Central memory CD8-positive, alpha-beta T cell (primary cell): ENCODE data around the gene FAM20C.
"Not testable (repeated sequence)": the region's sequence is repeated elsewhere in the genome, so short reads cannot be mapped to it uniquely, and the experiment has no call there.

Source experiments
- ATAC-seq: fragments of 150-1000 bp; cut with Tn5 transposase; replicated peaks from 2 replicates; pipeline ENCODE4 v1.10.0; 2022; ENCODE audit warnings: mild to moderate bottlenecking, moderate FRiP score, moderate number of reproducible peaks; ENCODE audit not compliant: poor library complexity, severe bottlenecking; ENCODE audit errors: extremely low read depth
- DNase-seq, 2 donors: peaks; one replicate each; pipeline ENCODE4 v3.0.0; 2021; ENCODE audit warnings: low spot score in 2 of 2
- H3K27ac Mint-ChIP-seq: one replicate; pipeline ENCODE4 v1.8.0; 2022; ENCODE audit warnings: low read depth, mild to moderate bottlenecking, moderate library complexity, mixed read lengths
- H3K27me3 Mint-ChIP-seq: one replicate; pipeline ENCODE4 v1.8.0; 2022; ENCODE audit warnings: mixed read lengths
- H3K36me3 Mint-ChIP-seq: one replicate; pipeline ENCODE4 v1.8.0; 2022; ENCODE audit warnings: mild to moderate bottlenecking, moderate library complexity, mixed read lengths; ENCODE audit not compliant: insufficient read depth
- H3K4me1 Mint-ChIP-seq: one replicate; pipeline ENCODE4 v1.8.0; 2022; ENCODE audit warnings: mixed read lengths
- H3K4me3 Mint-ChIP-seq: one replicate; pipeline ENCODE4 v1.8.0; 2022; ENCODE audit warnings: mild to moderate bottlenecking, moderate library complexity, mixed read lengths
- H3K9me3 Mint-ChIP-seq: one replicate; pipeline ENCODE4 v1.8.0; 2022; ENCODE audit warnings: mixed read lengths

Gene FAM20C

GRCh38 chr7:296373-296945, 104.1 kb downstream of the FAM20C start:
- Mint-ChIP-seq H3K4me1 (no peaks in the 10 kb centered on the region), H3K27ac (no peak overlapping the region), H3K36me3 (no peaks in the 10 kb centered on the region), H3K9me3 (no peaks in the 10 kb centered on the region), H3K4me3 (no peak overlapping the region), H3K27me3 (peaks cover 22% of the 10 kb centered on the region)
- no peak for ATAC-seq
- DNase-seq = no peak

GRCh38 chr7:297141-297540, 104.8 kb downstream of the FAM20C start:
- H3K27ac Mint-ChIP-seq = peak overlapping the region; percentile 85
- H3K27me3 Mint-ChIP-seq = peaks cover 15% of the 10 kb centered on the region
- not testable (repeated sequence) for DNase-seq, H3K4me1 Mint-ChIP-seq, ATAC-seq, H3K36me3 Mint-ChIP-seq, H3K4me3 Mint-ChIP-seq, H3K9me3 Mint-ChIP-seq

GRCh38 chr7:297611-298374, 105.4 kb downstream of the FAM20C start:
- Mint-ChIP-seq H3K27me3 (peaks cover 8% of the 10 kb centered on the region), H3K27ac (peak overlapping the region; percentile 85), H3K4me1 (no peaks in the 10 kb centered on the region), H3K9me3 (no peaks in the 10 kb centered on the region), H3K36me3 (no peaks in the 10 kb centered on the region), H3K4me3 (no peak overlapping the region)
- ATAC-seq (no peak), DNase-seq (no peak)

GRCh38 chr7:298375-298702, 106.0 kb downstream of the FAM20C start:
- ATAC-seq = no peak
- Mint-ChIP-seq H3K36me3 (no peaks in the 10 kb centered on the region), H3K27ac (no peak overlapping the region), H3K4me3 (no peak overlapping the region), H3K4me1 (no peaks in the 10 kb centered on the region), H3K9me3 (no peaks in the 10 kb centered on the region), H3K27me3 (peaks cover 3% of the 10 kb centered on the region)
- DNase-seq = no peak

GRCh38 chr7:298743-299142, 106.4 kb downstream of the FAM20C start:
- no peaks in the 10 kb centered on the region for H3K36me3 Mint-ChIP-seq
- H3K9me3 Mint-ChIP-seq = no peaks in the 10 kb centered on the region
- no peak overlapping the region for H3K4me3 Mint-ChIP-seq
- H3K27me3 Mint-ChIP-seq = no peaks in the 10 kb centered on the region
- no peaks in the 10 kb centered on the region for H3K4me1 Mint-ChIP-seq
- no peak for DNase-seq
- H3K27ac Mint-ChIP-seq = no peak overlapping the region
- ATAC-seq = no peak

- Mint-ChIP-seq H3K4me3 (no peak overlapping the region), H3K27me3 (no peaks in the 10 kb centered on the region), H3K36me3 (no peaks in the 10 kb centered on the region), H3K27ac (no peak overlapping the region), H3K4me1 (no peaks in the 10 kb centered on the region), H3K9me3 (no peaks in the 10 kb centered on the region)
- ATAC-seq (no peak), DNase-seq (no peak)
These were observed 106.8 kb downstream of the FAM20C start for GRCh38 chr7:299169-299568.

- Mint-ChIP-seq H3K9me3 (no peaks in the 10 kb centered on the region), H3K27me3 (no peaks in the 10 kb centered on the region), H3K27ac (no peak overlapping the region), H3K36me3 (no peaks in the 10 kb centered on the region), H3K4me1 (no peaks in the 10 kb centered on the region), H3K4me3 (no peak overlapping the region)
- ATAC-seq (no peak), DNase-seq (no peak)
These were observed 107.3 kb downstream of the FAM20C start for GRCh38 chr7:299628-300027.

GRCh38 chr7:300048-300447, 107.7 kb downstream of the FAM20C start:
- DNase-seq = no peak
- H3K4me1 Mint-ChIP-seq = no peaks in the 10 kb centered on the region
- no peak overlapping the region for H3K27ac Mint-ChIP-seq
- H3K27me3 Mint-ChIP-seq = no peaks in the 10 kb centered on the region
- no peaks in the 10 kb centered on the region for H3K36me3 Mint-ChIP-seq
- no peak overlapping the region for H3K4me3 Mint-ChIP-seq
- no peaks in the 10 kb centered on the region for H3K9me3 Mint-ChIP-seq
- ATAC-seq = no peak

GRCh38 chr7:300546-301290, 108.3 kb downstream of the FAM20C start:
- Mint-ChIP-seq H3K27me3 (no peaks in the 10 kb centered on the region), H3K36me3 (no peaks in the 10 kb centered on the region), H3K4me1 (no peaks in the 10 kb centered on the region), H3K27ac (no peak overlapping the region), H3K9me3 (no peaks in the 10 kb centered on the region), H3K4me3 (no peak overlapping the region)
- DNase-seq = no peak
- ATAC-seq = no peak

- ATAC-seq (no peak), DNase-seq (no peak)
- no peaks in the 10 kb centered on the region for H3K27me3 Mint-ChIP-seq
- no peaks in the 10 kb centered on the region for H3K9me3 Mint-ChIP-seq
- no peaks in the 10 kb centered on the region for H3K4me1 Mint-ChIP-seq
- no peak overlapping the region for H3K4me3 Mint-ChIP-seq
- H3K36me3 Mint-ChIP-seq = no peaks in the 10 kb centered on the region
- no peak overlapping the region for H3K27ac Mint-ChIP-seq
These were observed 109.1 kb downstream of the FAM20C start for GRCh38 chr7:301291-302053.

- no peaks in the 10 kb centered on the region for H3K36me3 Mint-ChIP-seq
- H3K4me1 Mint-ChIP-seq = no peaks in the 10 kb centered on the region
- no peaks in the 10 kb centered on the region for H3K9me3 Mint-ChIP-seq
- ATAC-seq (no peak), DNase-seq (no peak)
- no peak overlapping the region for H3K4me3 Mint-ChIP-seq
- H3K27me3 Mint-ChIP-seq = peaks cover 7% of the 10 kb centered on the region
- no peak overlapping the region for H3K27ac Mint-ChIP-seq
These were observed 110.0 kb downstream of the FAM20C start for GRCh38 chr7:302054-302992.

GRCh38 chr7:303425-303824, 111.1 kb downstream of the FAM20C start:
- no peak overlapping the region for H3K27ac Mint-ChIP-seq
- H3K36me3 Mint-ChIP-seq = no peaks in the 10 kb centered on the region
- no peak overlapping the region for H3K4me3 Mint-ChIP-seq
- no peaks in the 10 kb centered on the region for H3K9me3 Mint-ChIP-seq
- no peak for ATAC-seq
- H3K4me1 Mint-ChIP-seq = no peaks in the 10 kb centered on the region
- H3K27me3 Mint-ChIP-seq = peaks cover 13% of the 10 kb centered on the region
- no peak for DNase-seq
